Stimulated activated CD4-positive, alpha-beta T cell treated with anti-CD3 and anti-CD28 coated beads, Interleukin-15, amount 100 ng/mL, for 48 hours (primary cell): ENCODE results near the gene SMAD3.

Experiments used
- DNase-seq, 2 donors: peaks; one replicate each; pipeline ENCODE4 v3.0.0-alpha.2; 2020; ENCODE audit warnings: low read depth in 2 of 2

Gene SMAD3

DNA sequence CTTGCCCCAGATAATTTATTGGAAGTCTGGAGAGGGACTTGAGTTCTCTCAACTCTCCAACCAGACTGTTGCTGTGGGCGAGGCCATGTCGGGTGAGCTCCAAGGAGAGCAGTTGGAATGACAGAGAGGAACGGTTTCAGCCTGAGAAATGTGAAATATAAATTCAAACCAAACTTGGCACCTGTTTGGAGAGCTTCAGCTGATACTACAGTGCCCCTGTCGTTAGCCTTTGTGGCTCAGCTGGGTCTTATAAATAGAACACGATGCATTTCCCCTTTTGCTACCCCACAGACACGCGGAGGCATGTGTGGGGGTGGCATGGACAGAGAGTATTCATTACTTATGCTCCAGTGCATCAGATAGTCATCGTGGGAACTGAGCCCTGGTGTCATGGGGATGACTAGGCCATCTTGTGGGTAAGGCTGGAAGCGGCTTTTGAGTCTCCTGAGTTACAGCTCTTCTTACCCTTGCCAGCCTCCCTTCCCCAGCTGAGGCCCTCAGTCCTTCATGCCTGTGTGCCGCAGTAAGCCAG is 15.6 kb downstream of the SMAD3 start:
- DNase-seq, result peak; percentile 68 to 72

DNA sequence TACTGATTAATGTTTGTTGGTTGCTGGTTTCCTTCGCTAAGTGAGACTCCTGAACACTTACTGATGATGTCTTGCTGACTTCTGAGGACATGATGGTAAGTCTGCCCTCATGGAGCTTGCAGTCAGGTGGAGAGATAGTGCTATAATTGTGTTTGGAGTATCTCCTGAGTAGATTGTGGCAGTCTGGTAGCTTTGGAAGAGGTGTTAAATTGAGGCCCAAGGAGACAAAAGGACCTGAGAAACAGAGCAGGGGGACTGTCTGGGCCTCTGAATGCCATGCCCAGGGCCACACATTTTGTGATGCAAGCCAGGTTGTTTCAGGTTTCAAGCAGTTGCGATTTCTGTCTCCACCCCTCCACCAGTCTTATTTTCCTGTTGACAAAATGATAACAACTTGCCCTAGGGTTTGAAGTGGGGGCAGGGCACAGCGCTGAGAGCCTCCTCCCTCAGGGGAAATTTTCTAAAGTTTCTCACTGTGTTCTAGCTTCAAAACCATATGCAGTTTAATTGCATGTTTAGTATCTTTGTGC is 16.7 kb downstream of the SMAD3 start:
- peak in 1 of 2 donors; percentile 49 for DNase-seq

DNA sequence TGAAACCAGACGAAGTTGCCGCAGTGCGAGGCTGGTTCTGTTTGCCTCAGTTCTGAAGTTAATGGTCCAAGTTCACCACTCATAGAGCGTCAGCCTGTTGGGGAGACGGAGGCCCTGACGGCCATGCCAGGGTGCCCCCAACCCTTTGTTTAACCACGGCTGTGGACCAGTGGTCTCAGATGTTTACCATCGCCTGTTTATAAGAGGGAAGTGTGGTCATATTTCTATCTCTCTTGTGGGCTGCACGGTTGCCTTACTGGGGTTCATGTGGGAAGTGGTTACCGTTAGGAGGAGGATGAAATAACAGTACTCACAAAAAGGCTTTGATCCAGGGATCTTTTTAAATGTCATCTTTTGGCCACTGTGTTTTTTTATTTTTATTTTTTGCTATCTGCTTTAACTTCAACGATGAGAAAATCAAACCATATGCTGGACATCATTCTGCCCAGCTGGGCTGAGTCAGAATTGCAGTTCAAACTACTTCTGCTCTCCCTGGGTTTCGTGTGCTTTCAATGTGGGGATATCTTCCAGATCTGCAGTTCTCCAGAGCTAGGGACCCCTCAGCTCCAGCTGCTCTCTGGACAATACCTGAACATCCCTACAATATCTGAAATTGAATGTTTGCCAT is 17.8 kb downstream of the SMAD3 start:
- DNase-seq, result no peak

DNA sequence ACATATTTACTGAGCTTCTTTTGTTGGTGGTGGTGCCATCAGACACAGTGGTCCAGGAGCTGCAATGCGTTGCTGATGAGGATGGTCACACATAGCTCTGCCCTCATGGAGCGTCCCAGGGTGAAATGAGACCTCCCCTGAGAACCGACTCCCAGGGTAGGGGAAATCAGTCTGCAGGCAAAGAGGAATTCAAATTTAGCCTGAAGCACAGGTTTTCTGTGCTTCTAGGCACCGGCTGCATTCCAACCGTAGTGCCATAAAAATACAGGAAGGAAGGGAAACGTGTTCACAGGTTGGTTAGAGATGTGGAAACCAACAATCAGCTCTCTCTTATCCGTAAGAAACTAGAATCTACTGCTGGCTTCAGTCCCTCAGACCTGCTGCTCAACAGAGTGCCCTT is 19.2 kb downstream of the SMAD3 start:
- DNase-seq, result no peak

DNA sequence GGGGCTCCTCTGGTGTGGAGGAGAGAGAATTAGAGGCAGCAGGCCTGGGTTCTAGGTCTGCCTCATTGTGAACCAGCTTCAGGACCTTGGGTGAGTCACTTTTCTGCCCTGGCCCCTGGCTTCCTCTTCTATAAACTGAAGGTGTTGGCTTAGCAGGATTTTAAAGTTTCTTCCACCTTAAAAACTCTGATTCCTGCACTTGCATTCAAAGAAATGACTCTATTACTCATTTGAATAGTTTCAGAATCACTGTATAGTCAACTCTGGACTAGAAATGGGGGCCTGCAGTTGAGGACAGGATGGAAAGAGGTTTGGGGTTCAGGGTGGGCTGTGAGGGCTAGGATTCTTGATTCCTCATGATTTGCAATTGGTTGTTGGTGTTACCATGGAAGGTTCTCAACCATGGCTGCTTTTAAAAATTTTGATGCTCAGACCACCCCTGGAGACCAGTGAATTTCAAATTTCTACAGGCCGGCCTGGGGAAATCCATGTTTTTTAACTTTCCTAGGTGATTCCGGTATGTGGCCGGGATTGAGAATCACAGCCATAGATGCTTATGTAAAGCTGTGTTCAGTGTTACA is 19.9 kb downstream of the SMAD3 start:
- peak; percentile 56 to 66 for DNase-seq

DNA sequence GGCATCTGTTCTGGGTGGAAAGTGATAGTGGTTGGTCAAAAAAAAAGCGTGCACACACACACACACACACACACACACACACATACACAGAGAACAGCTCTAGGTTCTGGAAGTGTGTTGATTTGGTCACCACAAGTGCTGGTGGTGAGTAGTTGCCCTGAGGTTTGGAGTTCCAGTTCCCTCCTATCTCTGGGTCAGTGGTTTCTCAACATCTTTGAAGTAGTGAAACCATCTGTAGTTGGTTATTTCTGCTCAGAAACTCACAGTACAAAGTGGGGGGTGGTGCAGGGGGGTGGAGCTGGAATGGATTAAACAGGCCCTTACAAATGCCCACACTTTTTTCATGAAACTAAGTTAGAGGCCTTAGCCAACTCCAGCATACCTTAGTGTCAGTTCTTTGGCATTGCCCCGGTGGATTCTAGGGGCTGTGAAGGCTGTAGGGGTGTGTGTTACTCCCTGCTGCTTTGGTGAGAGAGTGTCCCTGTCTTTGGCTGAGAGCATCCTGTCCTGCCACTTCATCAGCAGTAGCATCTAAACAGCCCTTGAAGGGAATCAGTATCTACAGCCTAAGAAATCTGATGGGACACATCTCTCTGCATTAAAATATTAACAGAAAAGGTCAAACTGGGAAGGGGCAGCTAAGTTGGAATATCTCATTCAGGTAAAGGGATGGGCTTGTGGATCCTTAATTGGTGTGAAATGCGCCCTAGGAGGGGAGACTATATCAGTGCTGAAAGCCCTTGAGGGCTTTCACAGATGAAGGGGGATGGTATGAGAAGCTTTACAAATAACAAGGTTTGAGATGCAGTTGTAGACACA is 20.6 kb downstream of the SMAD3 start:
- peak in 1 of 2 donors; percentile 41 for DNase-seq

DNA sequence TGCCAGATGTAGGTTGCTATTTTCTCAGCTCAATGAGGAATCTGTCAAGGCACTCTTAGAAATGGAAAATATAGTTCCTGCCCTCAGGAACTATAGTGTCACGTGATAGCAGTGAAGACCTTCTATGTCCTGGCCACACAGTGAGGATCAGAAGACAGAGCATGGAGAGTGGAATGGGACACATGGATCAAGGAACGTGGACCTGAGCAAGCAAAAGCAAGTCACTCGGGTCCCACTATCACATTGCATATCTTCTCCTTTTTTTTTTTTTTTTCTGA is 21.2 kb downstream of the SMAD3 start:
- no peak for DNase-seq

DNA sequence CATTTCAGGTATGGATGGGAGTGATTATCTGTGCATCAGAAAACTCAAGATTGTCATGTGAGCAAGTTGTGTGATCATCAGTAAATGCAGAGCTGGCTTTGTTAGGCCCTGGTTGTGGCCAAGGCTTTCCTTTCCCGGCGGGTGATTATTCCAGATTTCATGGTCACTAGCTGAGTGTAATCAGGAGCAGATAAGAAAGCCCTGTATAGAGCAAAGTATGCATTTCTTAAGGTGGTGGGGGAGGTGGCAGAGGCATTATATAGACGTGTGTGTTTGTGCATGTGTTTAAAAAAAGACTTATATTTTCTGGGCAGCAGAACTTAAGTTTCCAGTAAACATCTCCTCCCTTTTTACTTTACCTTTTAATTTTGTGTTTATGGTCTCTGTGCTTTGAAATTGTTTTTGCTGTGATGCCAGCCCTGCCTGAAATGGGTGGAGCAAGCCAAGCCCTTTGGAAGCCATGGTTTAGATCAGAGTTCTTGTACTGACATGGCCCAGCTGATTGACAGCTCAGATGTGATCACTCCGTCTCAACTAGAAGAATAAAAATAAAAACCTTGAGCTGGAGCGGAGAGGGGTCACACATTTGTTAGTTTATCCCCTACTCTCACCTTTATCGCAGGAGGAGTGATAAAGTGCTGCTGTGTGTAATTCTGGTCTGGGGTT is 22.2 kb downstream of the SMAD3 start:
- no peak for DNase-seq

DNA sequence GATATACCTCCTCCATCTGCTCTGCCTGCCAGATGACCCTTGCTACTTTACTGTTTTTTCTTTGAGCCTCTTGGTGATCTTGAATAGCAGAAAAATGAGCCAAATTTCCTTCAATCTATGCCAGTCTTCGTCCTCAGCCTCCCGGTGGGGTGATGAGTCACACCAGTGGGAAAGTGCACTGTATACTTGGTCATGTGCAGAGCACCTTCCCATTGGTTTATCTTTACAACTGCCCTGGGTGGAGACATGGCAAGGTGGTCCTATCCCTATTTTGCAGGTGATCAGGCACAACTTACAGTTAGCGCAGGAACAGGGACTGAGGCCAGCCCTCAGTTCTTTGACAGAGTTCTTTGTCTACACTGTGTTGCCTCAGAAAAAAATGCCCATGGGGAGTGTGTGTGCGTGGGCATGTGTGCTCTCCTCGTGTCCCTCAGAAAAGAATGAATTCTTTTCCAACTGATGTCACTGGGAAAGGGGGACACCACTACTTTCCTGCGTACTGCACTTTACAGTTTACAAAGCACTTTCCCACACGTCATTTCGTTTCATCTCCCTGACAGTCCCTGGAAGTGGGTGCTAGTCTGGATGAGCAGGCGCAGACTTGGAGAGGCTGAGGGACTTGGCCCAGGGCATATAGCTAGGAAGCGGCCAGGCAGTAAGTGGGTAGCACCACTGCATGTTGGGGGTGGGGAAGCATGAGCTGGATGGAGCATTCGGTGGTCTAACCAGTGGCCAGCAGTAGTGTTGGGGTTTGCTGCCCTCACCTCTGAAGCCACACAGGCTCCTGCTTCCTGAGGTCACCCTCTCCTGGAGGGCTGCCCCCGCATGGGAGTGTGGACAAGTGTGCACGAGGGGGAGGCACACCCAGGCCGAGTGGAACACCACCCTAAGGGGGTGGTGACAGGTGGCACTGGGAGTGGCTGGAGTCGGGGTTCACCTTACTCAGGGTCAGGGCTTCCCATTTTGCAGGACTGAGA is 24.1 kb downstream of the SMAD3 start:
- no peak for DNase-seq

DNA sequence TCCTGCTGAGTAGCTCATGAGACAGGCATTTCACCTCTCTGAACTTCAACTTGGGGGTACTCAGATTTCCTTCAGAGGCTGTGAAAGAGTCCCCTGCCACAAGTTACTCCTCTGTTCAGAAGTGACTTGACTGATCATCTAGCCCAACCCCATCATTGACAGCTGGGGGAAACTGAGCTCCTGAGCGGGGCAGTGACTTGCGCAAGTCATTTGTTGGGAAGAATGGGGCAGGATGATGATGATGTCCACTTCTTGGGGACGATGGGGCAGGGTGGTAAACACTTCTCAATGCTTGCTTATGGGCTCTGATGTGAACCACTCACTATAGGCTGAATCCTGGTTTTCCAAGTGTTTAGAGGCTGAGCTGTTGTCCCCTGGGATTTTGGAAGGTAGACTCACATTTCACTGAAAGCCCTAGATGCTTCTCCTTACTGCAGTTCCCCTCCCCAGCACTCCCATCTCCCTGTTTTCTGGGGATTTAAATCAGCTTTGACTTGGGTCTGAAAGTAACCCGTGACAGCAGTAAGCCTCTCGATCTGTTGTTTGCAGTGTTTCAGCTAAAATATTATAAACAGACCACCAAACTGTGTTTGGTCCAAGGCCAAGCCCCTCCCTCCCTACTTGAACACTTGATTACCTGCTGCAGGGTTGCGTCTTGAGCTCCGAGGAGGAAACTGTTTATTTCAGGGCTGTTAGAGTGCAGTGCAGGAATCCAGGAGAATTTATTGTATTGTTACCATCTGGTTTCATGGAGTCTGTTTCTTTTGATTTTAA is 25.1 kb downstream of the SMAD3 start:
- no peak for DNase-seq

DNA sequence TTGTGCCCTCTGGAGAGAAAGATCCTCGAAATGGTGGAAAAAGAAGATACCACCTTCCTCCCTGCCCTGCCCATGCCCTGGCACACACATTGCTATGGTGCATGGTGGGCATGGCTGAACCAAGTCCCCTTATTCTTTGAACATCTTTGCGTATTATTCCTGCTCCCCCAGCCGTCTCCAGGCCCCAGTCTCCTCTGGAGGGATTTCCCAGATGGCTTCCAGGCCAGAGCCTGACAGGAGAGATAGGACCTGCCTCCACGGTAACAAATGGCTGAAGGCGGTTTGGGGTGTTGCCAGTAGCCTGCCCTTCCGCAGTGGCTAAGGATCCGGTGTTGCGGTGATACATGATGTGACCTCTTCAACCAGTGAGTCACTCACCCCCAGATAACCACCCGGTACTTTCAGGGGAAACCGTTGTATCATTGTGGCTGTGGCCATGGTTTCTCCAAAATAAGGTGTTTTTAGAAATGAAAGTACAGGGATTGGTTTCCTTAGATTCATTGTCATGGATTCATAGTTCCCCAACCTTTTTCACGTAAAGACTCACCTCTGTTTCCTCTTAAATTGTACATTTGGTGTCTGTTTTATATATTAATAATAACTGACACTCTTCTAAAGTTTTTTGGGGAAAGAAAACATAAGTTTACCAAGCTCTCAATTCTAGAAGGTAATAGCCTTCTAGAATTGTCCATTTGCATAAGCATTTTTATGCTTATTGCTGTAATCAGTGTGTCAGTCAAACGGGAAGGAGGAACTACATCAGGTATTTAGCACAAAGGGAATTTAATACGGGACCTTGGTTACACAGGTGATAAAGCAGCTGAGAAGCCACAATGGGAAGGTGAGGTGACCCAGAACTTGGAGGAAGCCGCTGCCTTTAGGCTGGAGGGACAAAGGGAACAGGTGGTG is 25.9 kb downstream of the SMAD3 start:
- DNase-seq, result peak; percentile 65

DNA sequence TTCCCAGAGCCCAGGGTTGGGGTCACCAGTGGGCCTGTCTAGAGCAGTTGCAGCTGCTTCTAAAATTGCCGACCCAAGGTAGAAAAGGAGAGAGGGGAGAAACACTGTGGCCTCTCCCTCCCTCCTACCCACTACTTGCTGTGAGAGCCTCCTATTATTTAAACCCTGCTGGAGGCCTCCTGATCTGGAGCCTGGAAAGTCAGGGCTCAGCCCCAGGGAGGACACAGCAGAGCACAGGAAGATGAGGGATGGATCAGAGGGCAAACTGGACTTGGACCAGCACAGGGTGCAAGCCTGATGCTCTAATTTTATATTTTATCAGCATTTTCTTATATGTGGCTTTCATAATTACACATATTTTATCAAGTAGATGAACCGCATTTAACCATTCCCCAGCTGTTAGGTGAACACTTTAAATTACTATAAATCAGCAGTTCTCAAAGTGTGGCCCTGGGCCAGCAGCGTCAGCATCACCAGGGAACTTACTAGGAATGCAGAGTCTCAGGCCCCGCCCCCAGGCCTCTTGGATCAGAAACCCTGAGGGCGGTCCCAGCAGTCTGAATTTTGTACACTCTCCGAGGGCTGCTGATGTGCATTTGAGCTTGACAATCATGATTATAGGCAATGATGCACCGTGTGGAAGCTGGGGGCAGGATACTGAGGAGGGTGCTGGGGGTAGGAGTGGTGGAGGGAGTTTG is 26.7 kb downstream of the SMAD3 start:
- no peak for DNase-seq

DNA sequence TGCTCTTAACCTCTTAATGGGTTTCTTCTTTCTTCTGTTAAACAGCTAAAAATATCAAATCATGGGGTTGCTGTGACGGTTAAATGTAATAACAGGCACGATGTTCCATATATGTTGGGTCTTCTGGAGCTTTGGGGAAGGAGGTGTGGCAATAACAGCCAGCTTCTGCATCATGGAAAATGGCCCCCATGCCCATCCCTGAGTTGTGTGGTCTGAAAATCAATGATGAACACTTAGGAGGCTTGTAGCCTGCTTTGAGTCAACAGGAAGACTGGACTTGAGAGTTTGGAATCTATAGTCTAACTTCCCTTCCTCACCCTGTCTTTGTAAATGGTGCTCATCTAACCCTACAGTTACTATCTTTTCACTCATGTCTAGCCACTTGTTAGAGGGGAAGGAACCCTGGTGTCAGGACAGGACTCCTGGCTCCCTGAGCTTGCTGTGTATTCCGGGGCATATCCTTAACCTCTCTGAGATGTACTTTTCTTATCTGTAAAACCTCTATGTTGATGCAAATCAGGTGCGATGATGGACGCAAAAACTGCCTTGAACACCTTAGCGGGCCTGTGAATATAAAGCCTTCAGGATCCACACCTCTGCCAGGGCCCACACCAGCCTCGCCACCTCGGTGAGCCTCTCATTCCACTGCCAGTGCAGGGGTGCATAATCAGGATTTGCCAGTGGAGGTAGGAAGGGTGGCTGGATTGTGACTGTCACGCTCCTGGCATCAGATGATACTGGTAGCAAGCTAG is 27.5 kb downstream of the SMAD3 start:
- DNase-seq, result no peak

DNA sequence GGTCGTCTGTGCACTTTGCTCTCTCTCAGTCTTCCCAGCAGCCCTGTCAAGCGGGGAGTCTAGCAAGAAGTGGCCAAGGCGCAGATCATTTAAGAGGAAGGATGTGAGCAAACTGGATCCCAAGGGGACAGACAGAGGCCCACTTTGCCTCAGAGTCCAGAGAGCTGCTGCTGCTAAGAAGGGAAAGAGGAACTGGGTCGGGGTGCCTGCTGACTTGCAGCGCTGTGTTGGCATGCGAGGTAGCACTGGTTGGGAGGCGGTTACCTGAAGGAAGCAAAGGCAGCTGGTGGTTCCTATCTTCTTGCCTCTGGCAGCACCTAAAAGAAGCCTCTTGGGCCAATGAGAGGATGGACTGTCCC is 28.1 kb downstream of the SMAD3 start:
- DNase-seq, result no peak

DNA sequence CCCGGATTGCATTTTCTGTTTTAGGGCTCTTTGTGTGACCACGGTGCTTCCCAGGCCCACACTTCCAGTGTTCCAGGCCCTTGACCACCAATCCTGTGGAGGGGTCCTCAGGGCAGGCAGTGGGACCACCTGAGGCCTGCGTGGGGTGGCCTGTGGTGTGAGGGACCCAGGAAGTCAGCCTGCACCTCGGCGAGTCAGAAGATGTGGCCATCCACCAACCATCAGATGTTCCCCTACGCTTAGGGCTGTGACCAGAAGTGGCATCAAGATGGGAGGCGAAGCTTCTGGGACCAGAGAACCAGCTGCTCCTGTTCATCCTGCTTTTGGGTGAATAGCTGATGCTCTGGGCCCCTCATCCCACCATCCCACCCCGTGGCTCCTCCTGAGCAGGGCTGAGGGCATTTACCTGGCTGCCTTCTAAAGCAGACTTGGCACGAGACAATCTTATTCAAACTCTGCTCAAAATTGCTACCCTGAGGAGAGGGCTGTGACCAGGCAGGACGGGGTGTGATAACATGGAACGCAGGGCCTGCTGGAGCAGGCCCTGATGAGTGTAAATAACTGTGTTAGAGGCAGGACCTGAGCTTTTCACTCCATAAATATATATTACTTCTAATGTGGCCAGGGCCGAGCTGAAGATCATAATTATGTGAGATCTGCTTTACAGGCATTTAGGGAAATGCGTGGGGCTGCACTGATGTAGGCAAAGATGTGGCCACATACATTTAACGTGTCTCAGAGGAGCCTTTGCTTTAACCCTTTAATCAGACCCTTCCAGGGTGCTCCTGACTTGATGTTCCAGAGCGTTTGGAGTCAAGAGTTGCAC is 28.8 kb downstream of the SMAD3 start:
- DNase-seq, result no peak

DNA sequence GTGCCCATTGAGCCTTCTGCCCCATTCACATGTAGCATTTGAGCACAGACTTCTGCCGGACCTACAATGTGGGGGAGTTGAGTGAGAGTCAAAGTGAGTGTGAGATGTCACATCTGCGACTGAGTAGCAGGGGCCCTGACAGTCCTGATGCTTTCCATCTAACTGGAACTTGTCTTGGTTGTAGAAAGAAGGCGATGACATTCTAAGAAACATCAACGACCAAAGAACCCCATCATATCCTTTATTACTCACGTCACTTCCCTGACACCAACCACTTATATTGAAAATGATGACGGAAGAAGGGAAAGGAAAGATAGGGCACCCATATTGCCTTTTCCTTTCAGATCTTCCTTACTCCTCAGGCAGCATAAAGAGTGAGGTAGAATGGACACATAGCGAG is 30.5 kb downstream of the SMAD3 start:
- no peak for DNase-seq
